HepG2 (cell line): Measurements from ENCODE around the gene KRTAP5-6. TPM values are rescaled to one million over a fixed set of nuclear protein-coding genes. Genes with fewer than 3 reads are reported as not detected.

ENCODE experiments used
- ATAD3A ChIP-seq: sonication (generic); formaldehyde crosslinking; IDR thresholded peaks from 2 replicates; pipeline ENCODE4 v1.4.0; 2020; ENCODE audit warnings: missing genetic modification reagents
- ATF7 ChIP-seq, 2 experiments: fragments of 450-650 bp in 1 of 2; sonication (generic) in 1 of 2; formaldehyde crosslinking in 1 of 2; IDR thresholded peaks; 2 replicates each; pipeline versions ENCODE4 v1.4.0 to v1.6.1; 2016 to 2020; ENCODE audit warnings: antibody characterized with exemption in 1 of 2, mild to moderate bottlenecking in 1 of 2, missing genetic modification reagents in 1 of 2
- GATAD2A ChIP-seq: IDR thresholded peaks from 2 replicates; pipeline ENCODE4 v1.6.1; 2016
- HOXA5 ChIP-seq: sonication (generic); formaldehyde crosslinking; IDR thresholded peaks from 2 replicates; pipeline ENCODE4 v1.4.0; 2020; ENCODE audit warnings: missing genetic modification reagents
- MAZ ChIP-seq, 2 experiments: sonication (generic) in 1 of 2; formaldehyde crosslinking in 1 of 2; IDR thresholded peaks; 2 replicates each; pipeline versions ENCODE4 v1.5.0 to v1.6.1; 2012 to 2020; ENCODE audit warnings: low read depth in 2 of 2, mild to moderate bottlenecking in 2 of 2, borderline replicate concordance in 1 of 2, improper control_type of control experiment in 1 of 2, low read length in 1 of 2, missing genetic modification reagents in 1 of 2, moderate library complexity in 1 of 2
- MXD3 ChIP-seq: IDR thresholded peaks from 2 replicates; pipeline ENCODE4 v1.6.1; 2016; ENCODE audit warnings: mild to moderate bottlenecking, missing biosample characterization, missing genetic modification reagents
- NPAS2 ChIP-seq: sonication (generic); formaldehyde crosslinking; IDR thresholded peaks from 2 replicates; pipeline ENCODE4 v1.8.0; 2022; ENCODE audit warnings: mild to moderate bottlenecking, missing genetic modification reagents, borderline replicate concordance
- RCOR2 ChIP-seq: IDR thresholded peaks from 2 replicates; pipeline ENCODE4 v1.6.1; 2016; ENCODE audit warnings: missing biosample characterization, missing genetic modification reagents
- RFX3 ChIP-seq: IDR thresholded peaks from 2 replicates; pipeline ENCODE4 v1.6.1; 2016; ENCODE audit warnings: missing biosample characterization, missing genetic modification reagents
- STAG1 ChIP-seq: sonication (generic); formaldehyde crosslinking; IDR thresholded peaks from 2 replicates; pipeline ENCODE4 v1.4.0; 2020; ENCODE audit warnings: missing genetic modification reagents
- TAF15 ChIP-seq: fragments of 200-400 bp; formaldehyde crosslinking; IDR thresholded peaks from one replicate; pipeline ENCODE4 v1.6.1; 2018; ENCODE audit warnings: mild to moderate bottlenecking, low read depth, low read length; ENCODE audit not compliant: poor library complexity, severe bottlenecking
- YY1 ChIP-seq: IDR thresholded peaks from 2 replicates; pipeline ENCODE4 v1.6.1; 2011; ENCODE audit warnings: low read length, low read depth, moderate library complexity, mild to moderate bottlenecking; ENCODE audit not compliant: insufficient read depth, insufficient replicate concordance
- ZFP1 ChIP-seq: IDR thresholded peaks from 2 replicates; pipeline ENCODE4 v1.6.1; 2016
- ZNF124 ChIP-seq: sonication (generic); formaldehyde crosslinking; IDR thresholded peaks from 2 replicates; pipeline ENCODE4 v1.4.0; 2020; ENCODE audit warnings: missing genetic modification reagents
- ZNF205 ChIP-seq: IDR thresholded peaks from 2 replicates; pipeline ENCODE4 v1.6.1; 2018; ENCODE audit warnings: missing biosample characterization, missing genetic modification reagents
- ZNF260 ChIP-seq: sonication (generic); formaldehyde crosslinking; IDR thresholded peaks from 2 replicates; pipeline ENCODE4 v1.4.0; 2020; ENCODE audit warnings: missing genetic modification reagents, low read depth, mild to moderate bottlenecking, borderline replicate concordance
- ZNF441 ChIP-seq: sonication (generic); formaldehyde crosslinking; IDR thresholded peaks from 2 replicates; pipeline ENCODE4 v1.7.0; 2021; ENCODE audit warnings: missing genetic modification reagents, borderline replicate concordance
- ZNF607 ChIP-seq: sonication (generic); formaldehyde crosslinking; IDR thresholded peaks from 2 replicates; pipeline ENCODE4 v1.5.1; 2020; ENCODE audit warnings: missing genetic modification reagents, mild to moderate bottlenecking, borderline replicate concordance
- ZNF614 ChIP-seq: IDR thresholded peaks from 2 replicates; pipeline ENCODE4 v1.6.1; 2018; ENCODE audit warnings: missing biosample characterization, missing genetic modification reagents, inconsistent platforms, borderline replicate concordance
- ZNF619 ChIP-seq: sonication (generic); formaldehyde crosslinking; IDR thresholded peaks from 2 replicates; pipeline ENCODE4 v1.4.0; 2020; ENCODE audit warnings: mild to moderate bottlenecking, missing genetic modification reagents
- ZNF670 ChIP-seq: sonication (generic); formaldehyde crosslinking; IDR thresholded peaks from 2 replicates; pipeline ENCODE4 v1.8.0; 2022; ENCODE audit warnings: mild to moderate bottlenecking, missing genetic modification reagents, borderline replicate concordance
- ZNF687 ChIP-seq: sonication (generic); formaldehyde crosslinking; IDR thresholded peaks from 2 replicates; pipeline ENCODE4 v1.5.1; 2020; ENCODE audit warnings: mild to moderate bottlenecking, missing genetic modification reagents, moderate library complexity
- ZNF703 ChIP-seq: sonication (generic); formaldehyde crosslinking; IDR thresholded peaks from 2 replicates; pipeline ENCODE4 v1.5.1; 2020; ENCODE audit warnings: missing genetic modification reagents, mild to moderate bottlenecking, moderate library complexity, borderline replicate concordance
- ZSCAN25 ChIP-seq: sonication (generic); formaldehyde crosslinking; IDR thresholded peaks from 2 replicates; pipeline ENCODE4 v1.8.0; 2022; ENCODE audit warnings: mild to moderate bottlenecking, missing genetic modification reagents
- polyA plus RNA-seq, 8 experiments: library from polyadenylated mRNA; depleted of rRNA in 3 of 8; stranded (reverse) in 7 of 8; unstranded in 1 of 8; fragments of >200 nt; fragmentation: Illumina TruSeq in 4 of 8; extraction: Trizol in 4 of 8; gene quantifications; 2 replicates each; pipeline versions ENCODE4 v1.2.1 to v1.2.3, GENCODE V29; 2011 to 2016; ENCODE audit warnings: low read depth in 4 of 8, missing spikeins in 1 of 8, mixed read lengths in 1 of 8; ENCODE audit not compliant: insufficient read depth in 1 of 8
- total RNA-seq, 5 experiments: library from RNA; depleted of rRNA; stranded (reverse); fragments of >200 nt; fragmentation: Illumina TruSeq; extraction: Trizol; gene quantifications; 2 replicates each; pipeline ENCODE4 v1.2.3, GENCODE V29; 2016; ENCODE audit warnings: low read depth in 1 of 5

Gene KRTAP5-6
- total and polyA plus RNA-seq, 2 of the 13 experiments (the other 11 are each of a cell fraction or from before 2014, with no cell fraction given), result not detected

GRCh38 chr11:1694064-1694845, 2.7 kb upstream of the KRTAP5-6 start (continued):
- TF ChIP-seq ATF7 (IDR thresholded peaks at IDR 0.05) (no peak), ATF7 (CRISPR knock-in tag; IDR thresholded peaks at IDR 0.05) (no peak), ZNF670 (CRISPR knock-in tag) (0 out of 2 replicates have a peak, but pooled peaks have one; percentile 25), STAG1 (peak; percentile 93), NPAS2 (CRISPR knock-in tag) (no peak; the same call in 1 of the 2 replicates), ZNF619 (CRISPR knock-in tag) (peak; percentile 68; the same call in 1 of the 2 replicates), MAZ (IDR thresholded peaks at IDR 0.05; ENCODE audit: borderline replicate concordance, low read depth, low read length) (peak; percentile 72; the same call in 1 of the 2 replicates), MAZ (CRISPR knock-in tag; IDR thresholded peaks at IDR 0.05; ENCODE audit: low read depth) (peak; percentile 86), ZFP1 (CRISPR knock-in tag) (no peak), RCOR2 (CRISPR knock-in tag) (0 out of 2 replicates have a peak, but pooled peaks have one; percentile 35), ATAD3A (no peak), ZSCAN25 (CRISPR knock-in tag) (peak; percentile 100), MXD3 (CRISPR knock-in tag) (no peak; the same call in 1 of the 2 replicates), ZNF687 (CRISPR knock-in tag) (peak; percentile 76), ZNF607 (CRISPR knock-in tag) (peak; percentile 50; the same call in 1 of the 2 replicates), RFX3 (CRISPR knock-in tag) (no peak), ZNF614 (no peak), YY1 (peak; percentile 67), HOXA5 (CRISPR knock-in tag) (peak; percentile 75; the same call in 1 of the 2 replicates), ZNF260 (CRISPR knock-in tag) (no peak), ZNF441 (CRISPR knock-in tag) (no peak), GATAD2A (CRISPR knock-in tag) (peak; percentile 67; the same call in 1 of the 2 replicates), ZNF205 (CRISPR knock-in tag) (peak; percentile 62; the same call in 1 of the 2 replicates), TAF15 (peak; percentile 10), ZNF124 (no peak), ZNF703 (CRISPR knock-in tag) (0 out of 2 replicates have a peak, but pooled peaks have one; percentile 67)
